OCI-LY7 (cell line): ENCODE data around the gene PDK2. TPM values are rescaled to one million over a fixed set of nuclear protein-coding genes. Genes with fewer than 3 reads are reported as not detected.

Experiments
- BruUV-seq: library from RNA; stranded (reverse); fragments of 400-500 nt; replicated peaks from 2 replicates; lab custom pipeline; 2021; lab: Mats Ljungman, UMichigan
- CTCF ChIA-PET: fragments of 300-600 bp; sonication (Branson Sonifier 250); formaldehyde crosslinking; loops from one replicate; lab custom pipeline; 2022; ENCODE audit warnings: antibody characterized with exemption; ENCODE audit not compliant: unreplicated experiment; lab: Charles Lee
- POLR2A ChIA-PET: fragments of 300-600 bp; sonication (Branson Sonifier 250); formaldehyde crosslinking; loops from one replicate; lab custom pipeline; 2022; ENCODE audit warnings: antibody characterized with exemption; lab: Charles Lee
- DNase-seq: peaks from one replicate; pipeline ENCODE4 v3.0.0-alpha.2; 2015; ENCODE audit warnings: low spot score
- H2AFZ ChIP-seq: fragments of 200-600 bp; sonication (generic), shearing (Covaris generic); 2 replicates; pipeline ENCODE4 v1.6.1; 2014; ENCODE audit warnings: mild to moderate bottlenecking, antibody characterized with exemption, low read length, moderate library complexity
- H3K27ac ChIP-seq: fragments of 200-600 bp; sonication (generic); 2 replicates; pipeline ENCODE4 v1.5.1; 2014; ENCODE audit warnings: mixed run types, low read depth, mild to moderate bottlenecking, moderate library complexity, low read length, inconsistent platforms; ENCODE audit not compliant: poor library complexity, severe bottlenecking
- H3K36me3 ChIP-seq: fragments of 200-600 bp; sonication (generic); 2 replicates; pipeline ENCODE4 v1.6.1; 2014; ENCODE audit warnings: mild to moderate bottlenecking, antibody characterized with exemption, low read length, moderate library complexity, mixed read lengths; ENCODE audit not compliant: insufficient read depth
- H3K4me1 ChIP-seq: fragments of 200-600 bp; sonication (generic); 2 replicates; pipeline ENCODE4 v1.5.1; 2014; ENCODE audit warnings: mild to moderate bottlenecking, low read length; ENCODE audit not compliant: insufficient read depth, poor library complexity, severe bottlenecking
- H3K4me2 ChIP-seq: fragments of 200-600 bp; sonication (generic); 2 replicates; pipeline ENCODE4 v1.6.1; 2014; ENCODE audit warnings: mild to moderate bottlenecking, low read length
- H3K4me3 ChIP-seq: fragments of 200-600 bp; sonication (generic); 2 replicates; pipeline ENCODE4 v1.5.1; 2014; ENCODE audit warnings: mild to moderate bottlenecking, low read depth, low read length; ENCODE audit not compliant: poor library complexity, severe bottlenecking
- H3K79me2 ChIP-seq: fragments of 200-600 bp; sonication (generic); 2 replicates; pipeline ENCODE4 v1.6.1; 2016; ENCODE audit warnings: low read depth, mild to moderate bottlenecking, low read length, moderate library complexity, mixed read lengths; ENCODE audit not compliant: insufficient read depth
- H3K9me2 ChIP-seq: fragments of 200-600 bp; sonication (generic); 2 replicates; pipeline ENCODE4 v1.6.1; 2016; ENCODE audit warnings: mild to moderate bottlenecking, low read length, mixed read lengths; ENCODE audit not compliant: insufficient read depth
- H3K9me3 ChIP-seq: fragments of 200-600 bp; sonication (generic); 2 replicates; pipeline ENCODE4 v1.6.1; 2014; ENCODE audit warnings: mild to moderate bottlenecking, mixed run types, low read length, mixed read lengths
- H4K20me1 ChIP-seq: fragments of 200-600 bp; sonication (generic); 2 replicates; pipeline ENCODE4 v1.6.1; 2014; ENCODE audit warnings: mild to moderate bottlenecking, antibody characterized with exemption, low read length, moderate library complexity, mixed read lengths; ENCODE audit not compliant: insufficient read depth
- CTCF ChIP-seq: fragments of 200-600 bp; sonication (generic); conservative IDR thresholded peaks from 2 replicates; pipeline ENCODE4 v1.5.1; 2014; ENCODE audit warnings: mild to moderate bottlenecking, antibody characterized with exemption, low read length, moderate library complexity, mixed read lengths
- EZH2phosphoT487 ChIP-seq: fragments of 200-600 bp; sonication (generic); IDR thresholded peaks from 2 replicates; pipeline ENCODE4 v1.6.1; 2018; ENCODE audit warnings: low read depth, borderline replicate concordance, mild to moderate bottlenecking, mixed run types, antibody characterized with exemption, low read length, moderate library complexity, mixed read lengths
- intact Hi-C: fragments of 100-400 bp; cut with micrococcal nuclease; formaldehyde crosslinking; loops from one replicate; pipeline ENCODE4 v1.10.0; 2022; ENCODE audit not compliant: unreplicated experiment
- total RNA-seq, 2 experiments: library from RNA; depleted of rRNA in 1 of 2; stranded (reverse); fragments of >200 nt in 1 of 2; shearing (Covaris generic) in 1 of 2; gene quantifications; 2 replicates each; pipeline ENCODE4 v1.2.3, GENCODE V29; 2014 to 2022

PDK2 gene
- total RNA-seq, 2 experiments from 2014 or later = 21.8 to 27.7 TPM

GRCh38 chr17:50120475-50121253, 25.5 kb downstream of the PDK2 start:
- Histone ChIP-seq H3K27ac (no peak overlapping the region), H3K79me2 (no peaks in the 10 kb centered on the region), H3K4me2 (no peak overlapping the region), H4K20me1 (no peaks in the 10 kb centered on the region), H3K9me3 (no peaks in the 10 kb centered on the region), H3K4me3 (no peak overlapping the region), H2AFZ (no peak overlapping the region), H3K9me2 (no peaks in the 10 kb centered on the region), H3K36me3 (no peaks in the 10 kb centered on the region), H3K4me1 (no peaks in the 10 kb centered on the region)
- intact Hi-C loops = no loop called here
- ChIA-PET CTCF (no interaction called here), POLR2A (no interaction called here)
- no TSS peak for BruUV-seq
- DNase-seq = no peak
- no peak for TF ChIP-seq EZH2phosphoT487

GRCh38 chr17:50122945-50123344, 27.8 kb downstream of the PDK2 start:
- TF ChIP-seq EZH2phosphoT487 (no peak), CTCF (no peak)
- no peaks in the 10 kb centered on the region for H3K79me2 ChIP-seq
- no peak for DNase-seq
- no TSS peak for BruUV-seq
- ChIA-PET CTCF (no interaction called here), POLR2A (no interaction called here)
- intact Hi-C loops = no loop called here
- no peaks in the 10 kb centered on the region for H3K9me2 ChIP-seq
- no peak overlapping the region for H3K4me3 ChIP-seq
- H3K9me3 ChIP-seq = no peaks in the 10 kb centered on the region
- H4K20me1 ChIP-seq = no peaks in the 10 kb centered on the region
- no peak overlapping the region for H3K27ac ChIP-seq
- H3K4me1 ChIP-seq = peaks cover 5% of the 10 kb centered on the region
- no peak overlapping the region for H3K4me2 ChIP-seq
- no peaks in the 10 kb centered on the region for H3K36me3 ChIP-seq
- H2AFZ ChIP-seq = no peak overlapping the region

GRCh38 chr17:50123649-50124349, 28.6 kb downstream of the PDK2 start:
- Histone ChIP-seq H4K20me1 (no peaks in the 10 kb centered on the region), H3K4me2 (no peak overlapping the region), H3K9me3 (no peaks in the 10 kb centered on the region), H2AFZ (no peak overlapping the region), H3K4me3 (no peak overlapping the region), H3K36me3 (no peaks in the 10 kb centered on the region), H3K9me2 (no peaks in the 10 kb centered on the region), H3K4me1 (peaks cover 5% of the 10 kb centered on the region), H3K27ac (no peak overlapping the region), H3K79me2 (no peaks in the 10 kb centered on the region)
- intact Hi-C loops = no loop called here
- DNase-seq = no peak
- CTCF ChIA-PET = no interaction called here
- TF ChIP-seq CTCF = no peak
- no peak for TF ChIP-seq EZH2phosphoT487
- no TSS peak for BruUV-seq
- POLR2A ChIA-PET = no interaction called here
